ENCODE results near the gene SRGAP3.

The SRGAP3 gene

GRCh38 chr3:9193633-9194195 lies 55.7 kb downstream of the SRGAP3 start:
- no peaks in the 10 kb centered on the region for H3K9me3 Mint-ChIP-seq
- no peak overlapping the region for H3K4me3 Mint-ChIP-seq
- peaks cover 39% of the 10 kb centered on the region for H3K27me3 Mint-ChIP-seq (ENCODE audit: low read depth)
- no peaks in the 10 kb centered on the region for H3K36me3 Mint-ChIP-seq (ENCODE audit: low read depth)
- no peaks in the 10 kb centered on the region for H3K4me1 Mint-ChIP-seq (ENCODE audit: low read depth)
- no peak overlapping the region for H3K27ac Mint-ChIP-seq

- H3K9me3 Mint-ChIP-seq, result no peaks in the 10 kb centered on the region
- H3K36me3 Mint-ChIP-seq (ENCODE audit: low read depth), result no peaks in the 10 kb centered on the region
- H3K27me3 Mint-ChIP-seq (ENCODE audit: low read depth), result peaks cover 37% of the 10 kb centered on the region
- H3K4me3 Mint-ChIP-seq, result no peak overlapping the region
- no peaks in the 10 kb centered on the region for H3K4me1 Mint-ChIP-seq (ENCODE audit: low read depth)
- H3K27ac Mint-ChIP-seq, result no peak overlapping the region
Measured at GRCh38 chr3:9193211-9193610, 56.2 kb downstream of the SRGAP3 start.

- Mint-ChIP-seq H3K27ac (no peak overlapping the region), H3K36me3 (ENCODE audit: low read depth) (no peaks in the 10 kb centered on the region), H3K27me3 (ENCODE audit: low read depth) (peaks cover 42% of the 10 kb centered on the region), H3K4me1 (ENCODE audit: low read depth) (no peaks in the 10 kb centered on the region), H3K9me3 (no peaks in the 10 kb centered on the region), H3K4me3 (no peak overlapping the region)
Measured at GRCh38 chr3:9192248-9193025, 57.0 kb downstream of the SRGAP3 start.

GRCh38 chr3:9190276-9190675 lies 59.2 kb downstream of the SRGAP3 start:
- no peaks in the 10 kb centered on the region for H3K36me3 Mint-ChIP-seq (ENCODE audit: low read depth)
- peaks cover 36% of the 10 kb centered on the region for H3K27me3 Mint-ChIP-seq (ENCODE audit: low read depth)
- H3K4me1 Mint-ChIP-seq (ENCODE audit: low read depth), result no peaks in the 10 kb centered on the region
- H3K27ac Mint-ChIP-seq, result no peak overlapping the region
- H3K4me3 Mint-ChIP-seq, result no peak overlapping the region
- H3K9me3 Mint-ChIP-seq, result no peaks in the 10 kb centered on the region

- Mint-ChIP-seq H3K36me3 (ENCODE audit: low read depth) (no peaks in the 10 kb centered on the region), H3K27ac (no peak overlapping the region), H3K9me3 (no peaks in the 10 kb centered on the region), H3K4me1 (ENCODE audit: low read depth) (no peaks in the 10 kb centered on the region), H3K27me3 (ENCODE audit: low read depth) (peaks cover 41% of the 10 kb centered on the region), H3K4me3 (no peak overlapping the region)
Measured at GRCh38 chr3:9188583-9188982, 60.9 kb downstream of the SRGAP3 start.

GRCh38 chr3:9185701-9186100 lies 63.7 kb downstream of the SRGAP3 start:
- H3K4me3 Mint-ChIP-seq, result no peak overlapping the region
- H3K27ac Mint-ChIP-seq, result no peak overlapping the region
- peaks cover 29% of the 10 kb centered on the region for H3K27me3 Mint-ChIP-seq (ENCODE audit: low read depth)
- H3K36me3 Mint-ChIP-seq (ENCODE audit: low read depth), result no peaks in the 10 kb centered on the region
- H3K9me3 Mint-ChIP-seq, result no peaks in the 10 kb centered on the region
- peaks cover 4% of the 10 kb centered on the region for H3K4me1 Mint-ChIP-seq (ENCODE audit: low read depth)

- Mint-ChIP-seq H3K4me3 (no peak overlapping the region), H3K36me3 (ENCODE audit: low read depth) (no peaks in the 10 kb centered on the region), H3K4me1 (ENCODE audit: low read depth) (peaks cover 11% of the 10 kb centered on the region), H3K9me3 (no peaks in the 10 kb centered on the region), H3K27me3 (ENCODE audit: low read depth) (peaks cover 28% of the 10 kb centered on the region), H3K27ac (no peak overlapping the region)
Measured at GRCh38 chr3:9185046-9185445, 64.4 kb downstream of the SRGAP3 start.

- peaks cover 2% of the 10 kb centered on the region for H3K9me3 Mint-ChIP-seq
Measured at GRCh38 chr3:9184461-9184835, 65.0 kb downstream of the SRGAP3 start.

GRCh38 chr3:9183811-9184460 lies 65.5 kb downstream of the SRGAP3 start:
- peaks cover 3% of the 10 kb centered on the region for H3K9me3 Mint-ChIP-seq
- peaks cover 20% of the 10 kb centered on the region for H3K27me3 Mint-ChIP-seq (ENCODE audit: low read depth)
- H3K36me3 Mint-ChIP-seq (ENCODE audit: low read depth), result no peaks in the 10 kb centered on the region
- peaks cover 20% of the 10 kb centered on the region for H3K4me1 Mint-ChIP-seq (ENCODE audit: low read depth)
- H3K27ac Mint-ChIP-seq, result no peak overlapping the region
- no peak overlapping the region for H3K4me3 Mint-ChIP-seq

More at GRCh38 chr3:9184461-9184835, 65.0 kb downstream of the SRGAP3 start:
- Mint-ChIP-seq H3K4me3 (no peak overlapping the region), H3K27me3 (ENCODE audit: low read depth) (peaks cover 24% of the 10 kb centered on the region), H3K4me1 (ENCODE audit: low read depth) (peaks cover 17% of the 10 kb centered on the region), H3K27ac (no peak overlapping the region), H3K36me3 (ENCODE audit: low read depth) (no peaks in the 10 kb centered on the region)

GRCh38 chr3:9183011-9183410 lies 66.4 kb downstream of the SRGAP3 start:
- Mint-ChIP-seq H3K4me3 (no peak overlapping the region), H3K27ac (no peak overlapping the region), H3K4me1 (ENCODE audit: low read depth) (peaks cover 27% of the 10 kb centered on the region), H3K27me3 (ENCODE audit: low read depth) (peaks cover 17% of the 10 kb centered on the region), H3K36me3 (ENCODE audit: low read depth) (no peaks in the 10 kb centered on the region), H3K9me3 (peaks cover 3% of the 10 kb centered on the region)

GRCh38 chr3:9180764-9181117 lies 68.7 kb downstream of the SRGAP3 start:
- H3K36me3 Mint-ChIP-seq (ENCODE audit: low read depth), result no peaks in the 10 kb centered on the region
- H3K4me1 Mint-ChIP-seq (ENCODE audit: low read depth), result peaks cover 36% of the 10 kb centered on the region
- peak overlapping the region; percentile 67 for H3K4me3 Mint-ChIP-seq
- peaks cover 8% of the 10 kb centered on the region for H3K27me3 Mint-ChIP-seq (ENCODE audit: low read depth)
- H3K27ac Mint-ChIP-seq, result peak overlapping the region; percentile 68
- H3K9me3 Mint-ChIP-seq, result peaks cover 3% of the 10 kb centered on the region

GRCh38 chr3:9179826-9180763 lies 69.4 kb downstream of the SRGAP3 start:
- no peaks in the 10 kb centered on the region for H3K36me3 Mint-ChIP-seq (ENCODE audit: low read depth)
- peaks cover 6% of the 10 kb centered on the region for H3K27me3 Mint-ChIP-seq (ENCODE audit: low read depth)
- peaks cover 3% of the 10 kb centered on the region for H3K9me3 Mint-ChIP-seq
- H3K4me3 Mint-ChIP-seq, result peak overlapping the region; percentile 67
- peak overlapping the region; percentile 68 for H3K27ac Mint-ChIP-seq
- H3K4me1 Mint-ChIP-seq (ENCODE audit: low read depth), result peaks cover 36% of the 10 kb centered on the region

GRCh38 chr3:9178697-9179096 lies 70.7 kb downstream of the SRGAP3 start:
- Mint-ChIP-seq H3K9me3 (peaks cover 3% of the 10 kb centered on the region), H3K36me3 (ENCODE audit: low read depth) (no peaks in the 10 kb centered on the region), H3K27me3 (ENCODE audit: low read depth) (peaks cover 6% of the 10 kb centered on the region), H3K4me3 (peak overlapping the region; percentile 14), H3K27ac (no peak overlapping the region), H3K4me1 (ENCODE audit: low read depth) (peaks cover 36% of the 10 kb centered on the region)

GRCh38 chr3:9175421-9175820 lies 74.0 kb downstream of the SRGAP3 start:
- H3K36me3 Mint-ChIP-seq (ENCODE audit: low read depth), result no peaks in the 10 kb centered on the region
- no peak overlapping the region for H3K4me3 Mint-ChIP-seq
- H3K4me1 Mint-ChIP-seq (ENCODE audit: low read depth), result peaks cover 35% of the 10 kb centered on the region
- H3K27ac Mint-ChIP-seq, result no peak overlapping the region
- peaks cover 14% of the 10 kb centered on the region for H3K27me3 Mint-ChIP-seq (ENCODE audit: low read depth)
- H3K9me3 Mint-ChIP-seq, result peaks cover 3% of the 10 kb centered on the region

Measured in T-helper 1 cell treated with Interleukin-12 subunit alpha and Interleukin-12 subunit beta and Interleukin-4 antibody, amounts not matched to agents 30 μg/mL and 1 μg/mL, for 36 hours (primary cell).